Activated CD4-positive, alpha-beta T cell treated with anti-CD3 and anti-CD28 coated beads, Interleukin-2, amount 50 U/mL, for 4 hours (primary cell): ENCODE measurements around the gene ADCY7.
"Not testable (repeated sequence)": the region's sequence is repeated elsewhere in the genome, so short reads cannot be mapped to it uniquely, and the experiment has no call there.

Experiments used
- DNase-seq, 2 experiments: peaks; one replicate each; pipeline ENCODE4 v3.0.0-alpha.2; 2020

Gene ADCY7

GRCh38 chr16:50266337-50267091, at the start of gene ADCY7:
Gene ADCY7 (plus strand): TSS chr16:50266551. CDS start chr16:50288180, 21,629 bp downstream.
- peak; percentile 76 to 81 for DNase-seq

- DNase-seq, result no peak
Measured at GRCh38 chr16:50219402-50219975, 46.9 kb upstream of the ADCY7 start.

- DNase-seq, result no peak
Measured at GRCh38 chr16:50224286-50224685, 42.1 kb upstream of the ADCY7 start.

- no peak for DNase-seq
Measured at GRCh38 chr16:50227120-50227519, 39.2 kb upstream of the ADCY7 start.

- DNase-seq, result no peak
Measured at GRCh38 chr16:50227665-50228064, 38.7 kb upstream of the ADCY7 start.

- DNase-seq, result no peak
Measured at GRCh38 chr16:50228364-50228868, 37.9 kb upstream of the ADCY7 start.

- no peak for DNase-seq
Measured at GRCh38 chr16:50229149-50229726, 37.1 kb upstream of the ADCY7 start.

GRCh38 chr16:50234771-50235556, 31.4 kb upstream of the ADCY7 start:
- no peak for DNase-seq

- DNase-seq, result no peak
Measured at GRCh38 chr16:50235581-50235980, 30.8 kb upstream of the ADCY7 start.

- DNase-seq, result no peak
Measured at GRCh38 chr16:50238314-50238713, 28.0 kb upstream of the ADCY7 start.

GRCh38 chr16:50238868-50239301, 27.5 kb upstream of the ADCY7 start:
- no peak for DNase-seq

GRCh38 chr16:50243024-50243423, 23.3 kb upstream of the ADCY7 start:
- DNase-seq, result not testable (repeated sequence)

GRCh38 chr16:50244140-50244503, 22.2 kb upstream of the ADCY7 start:
- no peak for DNase-seq

- DNase-seq, result no peak
Measured at GRCh38 chr16:50244504-50245416, 21.6 kb upstream of the ADCY7 start.

- DNase-seq, result peak; percentile 70
Measured at GRCh38 chr16:50245417-50246298, 20.7 kb upstream of the ADCY7 start.

GRCh38 chr16:50246299-50247122, 19.8 kb upstream of the ADCY7 start:
- DNase-seq, result no peak

- DNase-seq, result no peak
Measured at GRCh38 chr16:50247123-50247905, 19.0 kb upstream of the ADCY7 start.

GRCh38 chr16:50247906-50248608, 18.3 kb upstream of the ADCY7 start:
- no peak for DNase-seq

- no peak for DNase-seq
Measured at GRCh38 chr16:50248845-50249244, 17.5 kb upstream of the ADCY7 start.
